Measurements from ENCODE around the gene SMIM24.

DNA sequence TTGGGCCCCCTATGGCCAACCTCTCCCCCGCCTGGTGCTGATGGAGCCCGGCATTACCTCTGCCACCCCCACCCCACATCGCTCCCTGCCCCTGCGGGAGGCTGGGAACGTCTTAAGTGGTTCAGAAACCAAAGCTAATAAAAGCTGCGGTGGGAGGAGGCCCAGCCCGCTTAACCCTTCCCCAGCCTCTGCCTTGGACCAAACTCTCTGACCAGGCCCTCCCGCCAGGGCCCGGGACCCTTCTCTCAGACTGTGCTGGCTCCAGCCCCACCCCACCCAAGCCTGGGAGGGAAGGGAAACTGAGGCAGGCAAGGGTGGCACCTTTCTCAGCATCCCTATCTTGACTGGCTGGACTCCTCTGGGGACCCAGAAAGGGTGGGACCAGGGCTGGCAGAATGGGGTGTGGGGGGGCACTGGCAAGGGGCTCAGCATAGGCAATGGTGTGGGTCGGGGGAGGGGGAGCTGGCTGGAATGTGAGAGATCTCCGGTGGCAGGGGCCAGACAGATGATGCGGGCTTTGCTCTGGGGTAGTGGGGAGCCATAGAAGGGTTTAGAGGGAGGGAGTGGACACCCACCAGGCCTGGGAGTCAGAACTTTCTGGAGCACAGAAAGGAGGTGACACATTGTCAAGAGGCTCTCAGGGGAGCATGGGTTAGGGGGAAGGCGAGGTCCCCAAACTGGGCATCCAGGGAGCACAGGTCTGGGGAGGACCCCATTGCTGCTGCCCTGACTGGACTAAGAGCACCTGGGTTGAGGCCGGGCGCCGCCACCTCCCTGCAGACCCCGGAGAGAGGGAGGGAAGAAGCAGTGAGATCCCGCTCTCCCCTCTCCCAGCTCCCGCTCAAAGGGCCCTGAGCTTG is 21.9 kb downstream of the SMIM24 start:
- TF ChIP-seq POLR2A (IDR thresholded peaks at IDR 0.05): no peak
- no peak for TF ChIP-seq CTCF (IDR thresholded peaks at IDR 0.05)

All from right lobe of liver (tissue), 4 donors.